AG09309 (cell line): Measurements from ENCODE around the gene DMGDH.

ENCODE experiments used
- DNase-seq: peaks from one replicate; pipeline ENCODE4 v3.0.0-alpha.2; 2010; ENCODE audit warnings: low read depth
- H3K4me3 ChIP-seq: 2 replicates; pipeline ENCODE4 v1.5.1; 2011; ENCODE audit warnings: mild to moderate bottlenecking, low read depth, low read length, moderate library complexity; ENCODE audit not compliant: control insufficient read depth
- CTCF ChIP-seq: IDR thresholded peaks from 2 replicates; pipeline ENCODE4 v1.5.1; 2011; ENCODE audit warnings: mild to moderate bottlenecking, low read depth, low read length, inconsistent platforms; ENCODE audit not compliant: insufficient read depth, control insufficient read depth; ENCODE audit errors: missing control alignments

The DMGDH gene

GRCh38 chr5:78958672-78959445 lies 110.6 kb downstream of the DMGDH start:
- DNase-seq, result no peak
- H3K4me3 ChIP-seq, result no peak overlapping the region
- no peak for TF ChIP-seq CTCF

GRCh38 chr5:78956901-78957300 lies 112.6 kb downstream of the DMGDH start:
- no peak for TF ChIP-seq CTCF
- H3K4me3 ChIP-seq, result no peak overlapping the region
- no peak for DNase-seq

GRCh38 chr5:78953092-78953800 lies 116.2 kb downstream of the DMGDH start:
- no peak overlapping the region for H3K4me3 ChIP-seq
- DNase-seq, result no peak
- no peak for TF ChIP-seq CTCF
